Heart left ventricle (tissue), 16 donors: ENCODE data around the gene C2CD2L. TPM values are rescaled to one million over a fixed set of nuclear protein-coding genes. Genes with fewer than 3 reads are reported as not detected.

ENCODE experiments used
- ATAC-seq, 4 donors: fragments of 200-7000 bp; cut with Tn5 transposase; one replicate each; pipeline ENCODE4 v1.9.1; 2020 to 2022; ENCODE audit warnings: moderate library complexity in 4 of 4, mild to moderate bottlenecking in 3 of 4, moderate number of reproducible peaks in 1 of 4
- DNase-seq, 5 donors: peaks; one replicate each; pipeline ENCODE4 v3.0.0-alpha.2; 2020
- H3K27ac ChIP-seq, 12 donors: fragments of 200-600 bp; sonication (generic) in 4 of 12; one replicate each; pipeline versions ENCODE4 v1.5.0 to v1.8.0; 2016 to 2022; ENCODE audit warnings: mild to moderate bottlenecking in 2 of 12
- H3K27me3 ChIP-seq, 9 donors: fragments of 200-600 bp; sonication (generic) in 2 of 9; one replicate each; pipeline versions ENCODE4 v1.5.1 to v1.8.0; 2016 to 2022; ENCODE audit warnings: mild to moderate bottlenecking in 3 of 9
- H3K36me3 ChIP-seq, 9 donors: fragments of 200-600 bp; sonication (generic) in 2 of 9; one replicate each; pipeline versions ENCODE4 v1.5.0 to v1.8.0; 2018 to 2022; ENCODE audit warnings: mild to moderate bottlenecking in 2 of 9
- H3K4me1 ChIP-seq, 12 donors: fragments of 200-600 bp; sonication (generic) in 4 of 12; one replicate each; pipeline versions ENCODE4 v1.5.0 to v1.8.0; 2016 to 2022; ENCODE audit warnings: mild to moderate bottlenecking in 3 of 12
- H3K4me3 ChIP-seq, 12 donors: fragments of 200-600 bp; sonication (generic) in 4 of 12; one replicate each; pipeline versions ENCODE4 v1.5.0 to v1.8.0; 2017 to 2022; ENCODE audit warnings: mild to moderate bottlenecking in 9 of 12, moderate library complexity in 4 of 12
- H3K9me3 ChIP-seq, 12 donors: fragments of 200-600 bp; sonication (generic) in 4 of 12; one replicate each; pipeline versions ENCODE4 v1.5.0 to v1.8.0; 2016 to 2022; ENCODE audit warnings: mild to moderate bottlenecking in 1 of 12
- POLR2A ChIP-seq, 2 donors: fragments of 450-650 bp; IDR thresholded peaks; one replicate each; pipeline ENCODE4 v1.6.1; 2017; ENCODE audit warnings: antibody characterized with exemption in 2 of 2, mild to moderate bottlenecking in 2 of 2, moderate library complexity in 2 of 2
- WGBS, 4 donors: extraction: QIAGEN DNeasy Blood & Tissue Kit in 2 of 4; methylation state at CpG; one replicate each; pipeline versions ENCODE4 v1.1.5 to v1.1.7; 2013 to 2018; 5-methylcytosine and 5-hydroxymethylcytosine counted together
- intact Hi-C, 10 donors: fragments of 100-400 bp; cut with DNase I; formaldehyde crosslinking; loops; one replicate each; pipeline versions ENCODE4 v1.11.1 to v1.14.2; 2022
- polyA plus RNA-seq, 2 donors: library from polyadenylated mRNA; stranded (reverse); fragments of 200-250 nt; gene quantifications; one replicate each; pipeline ENCODE4 v1.2.3, GENCODE V29; 2013
- total RNA-seq, 9 donors: library from RNA; depleted of rRNA in 2 of 9; stranded (reverse); fragments of >200 nt in 2 of 9; fragmentation: NEBNext Ultra II Directional in 3 of 9; extraction: Animal tissue kit (Norgen Biotek cat#: 25700) in 3 of 9; gene quantifications; one replicate each; pipeline versions ENCODE4 v1.1.0 to v1.2.4, GENCODE V29; 2016 to 2023
- TF ChIP-seq, protein P1 (sequence below), 12 donors: fragments of 200-600 bp; sonication (generic) in 4 of 12; IDR thresholded peaks; one replicate each; pipeline versions ENCODE4 v1.5.0 to v1.8.0; 2018 to 2022; ENCODE audit warnings: antibody characterized with exemption in 12 of 12, mild to moderate bottlenecking in 5 of 12
- donor health status: ischemic (EF 13 %, LVEDD 7.1; RV severe dilation, severe dysfunction).
- donor health status: healthy with polysubstance abuse.
- donor health status: DM: no; HTN: yes; CAD: no.
- donor health status: DM: no; HTN: no; CAD: no.
- donor health status: ischemic (EF 25% LVEDD 6.9; RV normal size, moderate dysfunction).
- donor health status: ischemic (EF 25% LVEDD 5.7; RV mildly dilated, moderate dysfunction).
- donor health status: healthy.
- donor health status: DM: yes; HTN: yes; CAD: no.
- donor health status: ischemic (EF 35%, LVEDD 5.7; RV mildly dilated, moderate dysfunction).
- donor health status: nonischemic (EF 11% LVEDD 7.7; RV severe dilation, severe dysfunction).
- donor health status: DM: yes; HTN: yes; CAD: no.
- donor health status: PGD.
- donor health status: ischemic (EF 29% LVEDD 5.4; RV normal size, mild dysfunction).
- donor health status: nonischemic (EF 23%, LVEDD 6.1; RV moderate dilation, normal function).

The C2CD2L gene
- total and polyA plus RNA-seq, 11 donors: 6.6 to 18.3 (median 11.2) TPM

DNA sequence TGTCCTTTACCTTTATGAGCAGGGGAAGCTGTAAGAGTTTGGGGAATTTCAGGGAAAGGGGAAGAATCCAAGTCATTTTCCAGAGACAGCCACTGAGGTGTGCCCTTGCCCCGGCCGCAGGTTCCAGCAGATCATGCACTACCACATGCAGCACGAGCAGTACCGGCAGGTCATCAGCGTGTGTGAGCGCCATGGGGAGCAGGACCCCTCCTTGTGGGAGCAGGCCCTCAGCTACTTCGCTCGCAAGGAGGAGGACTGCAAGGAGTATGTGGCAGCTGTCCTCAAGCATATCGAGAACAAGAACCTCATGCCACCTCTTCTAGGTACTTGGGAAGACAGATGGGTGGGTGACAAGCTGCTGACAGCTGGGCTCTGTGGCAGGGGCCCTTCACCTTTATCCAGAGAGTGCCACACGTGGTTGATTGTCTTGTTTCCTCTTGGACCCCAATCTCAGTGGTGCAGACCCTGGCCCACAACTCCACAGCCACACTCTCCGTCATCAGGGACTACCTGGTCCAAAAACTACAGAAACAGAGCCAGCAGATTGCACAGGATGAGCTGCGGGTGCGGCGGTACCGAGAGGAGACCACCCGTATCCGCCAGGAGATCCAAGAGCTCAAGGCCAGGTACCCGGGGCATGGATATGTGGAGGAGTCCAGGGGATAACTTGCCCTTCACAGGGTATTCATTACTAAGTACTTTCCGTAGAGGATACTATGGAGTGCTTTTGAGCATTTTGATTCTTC is 28.3 kb upstream of the C2CD2L start:
- Histone ChIP-seq H3K9me3 (no peaks in the 10 kb centered on the region), H3K4me3 (no peak overlapping the region), H3K36me3 (peaks cover 5 to 90% (median 88%) of the 10 kb centered on the region in 9 donors), H3K27me3 (no peaks in the 10 kb centered on the region), H3K27ac (no peak overlapping the region), H3K4me1 (peaks cover 0 to 11% (median 0%) of the 10 kb centered on the region in 12 donors)
- intact Hi-C loops: no loop called here
- ATAC-seq (no peak), DNase-seq (peak in 1 of 5 donors; percentile 8)
- 91 to 96% (median 93%) methylated on average over 15 to 19 of the region's 19 CpGs for WGBS, 4 donors
- TF ChIP-seq POLR2A (IDR thresholded peaks at IDR 0.05): no peak
- TF ChIP-seq, protein P1, sequence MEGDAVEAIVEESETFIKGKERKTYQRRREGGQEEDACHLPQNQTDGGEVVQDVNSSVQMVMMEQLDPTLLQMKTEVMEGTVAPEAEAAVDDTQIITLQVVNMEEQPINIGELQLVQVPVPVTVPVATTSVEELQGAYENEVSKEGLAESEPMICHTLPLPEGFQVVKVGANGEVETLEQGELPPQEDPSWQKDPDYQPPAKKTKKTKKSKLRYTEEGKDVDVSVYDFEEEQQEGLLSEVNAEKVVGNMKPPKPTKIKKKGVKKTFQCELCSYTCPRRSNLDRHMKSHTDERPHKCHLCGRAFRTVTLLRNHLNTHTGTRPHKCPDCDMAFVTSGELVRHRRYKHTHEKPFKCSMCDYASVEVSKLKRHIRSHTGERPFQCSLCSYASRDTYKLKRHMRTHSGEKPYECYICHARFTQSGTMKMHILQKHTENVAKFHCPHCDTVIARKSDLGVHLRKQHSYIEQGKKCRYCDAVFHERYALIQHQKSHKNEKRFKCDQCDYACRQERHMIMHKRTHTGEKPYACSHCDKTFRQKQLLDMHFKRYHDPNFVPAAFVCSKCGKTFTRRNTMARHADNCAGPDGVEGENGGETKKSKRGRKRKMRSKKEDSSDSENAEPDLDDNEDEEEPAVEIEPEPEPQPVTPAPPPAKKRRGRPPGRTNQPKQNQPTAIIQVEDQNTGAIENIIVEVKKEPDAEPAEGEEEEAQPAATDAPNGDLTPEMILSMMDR (IDR thresholded peaks at IDR 0.05): no peak

DNA sequence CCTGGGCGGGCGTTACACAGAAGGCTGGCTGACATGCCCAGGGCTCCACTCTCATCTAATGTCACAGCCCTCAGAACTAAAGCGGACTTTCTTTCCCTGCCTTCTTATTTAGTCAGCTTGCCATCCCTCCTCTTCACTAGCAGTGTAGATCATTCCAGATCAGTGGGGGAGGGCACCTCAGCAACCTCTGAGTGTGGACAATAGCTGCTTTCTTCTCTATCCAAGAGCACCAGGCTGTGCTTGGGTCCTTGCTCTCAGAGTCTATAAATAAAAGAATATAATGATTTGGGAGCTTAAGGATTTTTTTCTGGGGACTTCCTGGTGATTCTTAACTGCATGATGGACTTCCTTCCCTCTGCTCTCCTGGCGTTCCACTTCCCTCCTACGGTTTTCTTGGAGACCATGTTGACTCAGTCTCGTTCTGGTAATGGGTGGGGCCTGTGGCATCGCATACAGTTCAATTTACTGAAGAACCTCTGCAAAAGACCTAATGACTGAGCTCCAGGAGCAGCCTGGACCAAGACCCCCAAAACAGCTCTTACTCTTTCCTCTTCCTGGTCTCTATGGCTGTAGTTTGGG is 25.4 kb upstream of the C2CD2L start:
- H3K36me3 ChIP-seq: peaks cover 5 to 61% (median 59%) of the 10 kb centered on the region in 9 donors
- no peak for TF ChIP-seq POLR2A (IDR thresholded peaks at IDR 0.05)
- TF ChIP-seq, protein P1 (IDR thresholded peaks at IDR 0.05): no peak
- no peak for DNase-seq
- intact Hi-C loops: loop anchor here in 1 of 10 donors (10.0 kb wide), 1 partner anchor 113 kb away; no protein-coding TSS in a partner anchor
- WGBS, 4 donors: 65 to 74% (median 67%) methylated on average over 7 of the region's 7 CpGs
- no peaks in the 10 kb centered on the region for H3K27me3 ChIP-seq
- ATAC-seq: no peak
- H3K4me3 ChIP-seq: no peak overlapping the region
- H3K27ac ChIP-seq: peak overlapping the region in 1 of 12 donors; percentile 56
- H3K4me1 ChIP-seq: peaks cover 0 to 29% (median 11%) of the 10 kb centered on the region in 12 donors
- H3K9me3 ChIP-seq: no peaks in the 10 kb centered on the region

DNA sequence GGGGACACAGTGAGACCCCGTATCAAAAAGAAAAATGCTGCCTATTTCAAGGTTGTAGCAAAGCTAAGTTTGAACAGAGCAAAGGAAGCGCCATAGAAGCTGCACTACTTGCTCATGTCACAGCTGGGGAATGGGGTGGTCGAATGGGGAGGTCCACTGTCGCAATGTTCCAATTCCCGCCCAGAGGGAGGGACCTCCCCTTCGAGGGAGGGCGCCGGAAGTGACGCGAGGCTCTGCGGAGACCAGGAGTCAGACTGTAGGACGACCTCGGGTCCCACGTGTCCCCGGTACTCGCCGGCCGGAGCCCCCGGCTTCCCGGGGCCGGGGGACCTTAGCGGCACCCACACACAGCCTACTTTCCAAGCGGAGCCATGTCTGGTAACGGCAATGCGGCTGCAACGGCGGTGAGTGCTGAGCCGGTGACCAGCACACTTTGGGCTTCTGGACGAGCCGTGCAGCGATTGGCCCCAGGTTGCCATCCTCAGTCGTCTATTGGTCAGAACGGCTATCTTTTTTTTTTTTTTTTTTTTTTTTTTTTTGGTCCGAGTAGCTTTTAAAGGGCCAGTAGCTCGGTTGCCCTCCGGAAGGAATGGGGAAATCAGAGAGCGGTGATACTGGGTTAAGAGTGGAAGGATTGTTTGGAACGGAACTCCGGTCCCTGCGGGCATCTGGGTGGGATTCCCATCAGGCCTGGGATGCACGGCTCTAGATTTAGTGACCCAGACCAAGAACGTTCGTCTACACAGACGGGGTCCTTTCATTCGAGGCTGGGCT is 22.3 kb upstream of the C2CD2L start, which contains the start of gene HMBS:
TSS of gene HMBS (plus strand) at position 219 of the 774 bp plus-strand sequence. CDS start at position 372, 153 bp downstream.
- peak; percentile 95 to 98 (median 98) for ATAC-seq
- 0 to 1% (median 1%) methylated on average over 34 to 45 of the region's 45 CpGs for WGBS, 4 donors
- TF ChIP-seq, protein P1 (IDR thresholded peaks at IDR 0.05): no peak
- peak in 1 of 2 donors; percentile 47 for TF ChIP-seq POLR2A (IDR thresholded peaks at IDR 0.05)
- DNase-seq: peak; percentile 92 to 97 (median 95)
- H3K36me3 ChIP-seq: peaks cover 0 to 34% (median 28%) of the 10 kb centered on the region in 9 donors
- peak within 1 kb of the TSS; percentile 73 to 98 (median 91) for H3K27ac ChIP-seq
- intact Hi-C loops: loop anchor here in 1 of 10 donors (2.0 to 10.0 kb wide), 2 partner anchors 28 to 110 kb away; partner anchors contain the start of gene HYOU1
- peaks cover 0 to 33% (median 11%) of the 10 kb centered on the region in 12 donors for H3K4me1 ChIP-seq
- H3K27me3 ChIP-seq: no peaks in the 10 kb centered on the region
- peak within 1 kb of the TSS; percentile 49 to 89 (median 77) for H3K4me3 ChIP-seq
- H3K9me3 ChIP-seq: no peaks in the 10 kb centered on the region
